HEK293 (cell line): Measurements from ENCODE around the gene TMCC1.

ENCODE experiments used
- ZNF24 ChIP-seq: fragments of 450-650 bp; formaldehyde crosslinking; IDR thresholded peaks from 2 replicates; pipeline ENCODE4 v1.5.1; 2016; ENCODE audit warnings: missing biosample characterization, missing genetic modification characterization
- ZNF561 ChIP-seq: fragments of 450-650 bp; IDR thresholded peaks from 2 replicates; pipeline ENCODE4 v1.5.1; 2018; ENCODE audit warnings: missing biosample characterization, missing genetic modification characterization, borderline replicate concordance
- ZNF621 ChIP-seq: fragments of 450-650 bp; formaldehyde crosslinking; IDR thresholded peaks from 2 replicates; pipeline ENCODE4 v1.5.1; 2017; ENCODE audit warnings: missing biosample characterization, missing genetic modification characterization
- TF ChIP-seq, protein P1 (sequence below): fragments of 450-650 bp; formaldehyde crosslinking; IDR thresholded peaks from 2 replicates; pipeline ENCODE4 v1.5.1; 2016; ENCODE audit warnings: missing biosample characterization, missing genetic modification characterization

DNA sequence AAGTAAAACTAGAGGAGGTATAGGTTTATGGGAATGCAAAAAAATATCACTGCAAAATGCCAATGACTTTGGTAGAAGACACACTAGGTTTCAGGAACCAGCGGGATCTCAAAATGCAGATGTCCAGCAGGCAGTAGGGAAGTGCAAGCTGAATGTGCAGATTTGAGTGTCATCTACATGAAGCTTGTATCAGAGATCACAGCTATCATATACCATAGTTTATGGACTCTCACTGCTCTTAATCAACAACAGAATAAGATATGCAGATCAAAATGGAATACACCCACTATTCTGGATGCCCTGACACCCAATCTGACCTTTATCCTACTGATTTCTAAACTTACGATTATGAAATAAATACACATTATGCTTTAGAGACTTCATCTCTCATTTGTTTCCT is 27.7 kb downstream of the TMCC1 start:
- TF ChIP-seq ZNF621 (tag by site-specific recombination) (no peak), ZNF561 (tag by site-specific recombination) (no peak), ZNF24 (tag by site-specific recombination) (no peak)
- TF ChIP-seq, protein P1, sequence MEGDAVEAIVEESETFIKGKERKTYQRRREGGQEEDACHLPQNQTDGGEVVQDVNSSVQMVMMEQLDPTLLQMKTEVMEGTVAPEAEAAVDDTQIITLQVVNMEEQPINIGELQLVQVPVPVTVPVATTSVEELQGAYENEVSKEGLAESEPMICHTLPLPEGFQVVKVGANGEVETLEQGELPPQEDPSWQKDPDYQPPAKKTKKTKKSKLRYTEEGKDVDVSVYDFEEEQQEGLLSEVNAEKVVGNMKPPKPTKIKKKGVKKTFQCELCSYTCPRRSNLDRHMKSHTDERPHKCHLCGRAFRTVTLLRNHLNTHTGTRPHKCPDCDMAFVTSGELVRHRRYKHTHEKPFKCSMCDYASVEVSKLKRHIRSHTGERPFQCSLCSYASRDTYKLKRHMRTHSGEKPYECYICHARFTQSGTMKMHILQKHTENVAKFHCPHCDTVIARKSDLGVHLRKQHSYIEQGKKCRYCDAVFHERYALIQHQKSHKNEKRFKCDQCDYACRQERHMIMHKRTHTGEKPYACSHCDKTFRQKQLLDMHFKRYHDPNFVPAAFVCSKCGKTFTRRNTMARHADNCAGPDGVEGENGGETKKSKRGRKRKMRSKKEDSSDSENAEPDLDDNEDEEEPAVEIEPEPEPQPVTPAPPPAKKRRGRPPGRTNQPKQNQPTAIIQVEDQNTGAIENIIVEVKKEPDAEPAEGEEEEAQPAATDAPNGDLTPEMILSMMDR (tag by site-specific recombination), result no peak
